ENCODE data around the gene FBP1.

DNA sequence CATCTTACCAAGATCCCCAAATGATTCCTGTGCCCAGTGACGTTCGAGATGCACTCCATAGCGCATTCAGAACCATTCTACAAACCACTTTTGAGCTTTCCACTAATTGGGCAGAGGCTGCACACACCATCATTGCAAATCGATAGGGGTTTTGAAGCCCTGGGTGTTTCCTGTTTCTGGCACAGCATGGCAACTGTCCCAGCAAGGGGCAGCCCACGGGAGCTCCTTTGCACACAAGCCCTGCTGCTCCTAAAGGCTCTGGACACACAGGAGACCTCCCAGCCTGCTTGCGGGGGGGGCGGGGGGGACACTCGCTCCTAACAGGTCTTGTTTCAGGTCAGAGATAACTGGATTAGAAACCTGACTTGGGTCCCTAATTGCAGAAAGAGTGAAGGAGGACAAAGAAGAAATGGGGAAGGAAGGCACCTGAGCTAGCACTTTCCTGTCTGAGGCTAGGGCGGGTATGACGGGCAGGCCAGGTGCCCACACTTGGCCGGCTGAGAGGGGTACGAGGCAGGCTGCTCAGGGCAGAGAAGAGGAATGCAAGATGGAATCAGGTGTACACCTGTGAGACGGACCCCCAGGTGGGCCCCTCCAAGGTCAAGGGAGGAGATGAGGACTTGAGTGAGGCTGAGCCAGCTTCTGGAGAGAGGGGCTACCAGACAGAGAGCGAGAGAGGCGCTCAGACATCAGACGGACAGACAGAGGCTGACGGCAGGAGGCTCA is 820 bp downstream of the FBP1 start:
- TF ChIP-seq POLR2AphosphoS5 (IDR thresholded peaks at IDR 0.05) (no peak), POLR2A (IDR thresholded peaks at IDR 0.05) (no peak)

All from upper lobe of left lung (tissue), 4 donors.